Hepatic stellate cell (primary cell): Measurements from ENCODE around the gene KLF7.

Experiments
- DNase-seq: peaks from one replicate; pipeline ENCODE4 v3.0.0; 2011; ENCODE audit warnings: low spot score

The KLF7 gene

GRCh38 chr2:207091176-207091575, 74.6 kb downstream of the KLF7 start:
- no peak for DNase-seq

DNA sequence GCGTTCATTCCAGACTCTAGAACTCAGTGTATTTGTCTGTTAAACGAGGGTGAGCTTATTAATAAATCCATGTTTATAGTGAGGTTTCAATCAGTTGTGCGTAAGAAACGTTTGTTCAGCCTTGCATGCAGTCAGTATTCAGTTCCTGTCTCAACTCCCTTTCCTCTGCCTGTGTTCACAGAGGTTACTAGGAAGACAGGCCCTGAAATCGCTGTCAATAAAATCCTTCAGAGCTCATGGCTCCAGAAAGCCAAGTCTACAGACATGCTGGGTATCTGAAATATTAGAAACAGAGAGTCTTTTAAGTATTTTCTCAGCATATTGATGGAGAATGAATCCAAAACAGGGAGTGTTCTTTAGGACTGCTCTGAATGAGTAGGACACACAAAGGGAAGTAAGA, 75.4 kb downstream of the KLF7 start:
- DNase-seq, result no peak

GRCh38 chr2:207088839-207089238, 76.9 kb downstream of the KLF7 start:
- DNase-seq, result no peak

GRCh38 chr2:207088276-207088675, 77.5 kb downstream of the KLF7 start:
- no peak for DNase-seq

- no peak for DNase-seq
Observed at GRCh38 chr2:207087046-207087902, 78.5 kb downstream of the KLF7 start.

DNA sequence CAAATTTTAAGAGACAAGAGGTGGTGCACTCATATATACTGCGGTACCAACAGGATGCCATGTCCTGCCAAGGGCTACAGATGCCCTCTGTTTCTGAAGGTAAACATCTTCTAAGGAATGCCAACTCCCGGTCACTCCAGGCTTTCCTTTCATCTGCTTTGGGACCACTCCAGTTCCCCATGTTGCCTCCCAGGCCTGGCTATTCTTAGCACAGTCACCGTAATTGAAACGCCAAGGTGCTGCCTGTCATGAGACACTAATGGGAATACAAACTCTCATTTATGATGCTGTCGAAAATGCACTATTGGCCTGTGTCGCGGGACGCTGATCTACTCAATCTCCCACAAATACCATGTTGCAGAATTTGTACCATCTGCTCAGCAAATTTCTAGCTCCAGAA, 79.6 kb downstream of the KLF7 start:
- DNase-seq, result no peak

GRCh38 chr2:207085110-207085509, 80.6 kb downstream of the KLF7 start:
- no peak for DNase-seq

DNA sequence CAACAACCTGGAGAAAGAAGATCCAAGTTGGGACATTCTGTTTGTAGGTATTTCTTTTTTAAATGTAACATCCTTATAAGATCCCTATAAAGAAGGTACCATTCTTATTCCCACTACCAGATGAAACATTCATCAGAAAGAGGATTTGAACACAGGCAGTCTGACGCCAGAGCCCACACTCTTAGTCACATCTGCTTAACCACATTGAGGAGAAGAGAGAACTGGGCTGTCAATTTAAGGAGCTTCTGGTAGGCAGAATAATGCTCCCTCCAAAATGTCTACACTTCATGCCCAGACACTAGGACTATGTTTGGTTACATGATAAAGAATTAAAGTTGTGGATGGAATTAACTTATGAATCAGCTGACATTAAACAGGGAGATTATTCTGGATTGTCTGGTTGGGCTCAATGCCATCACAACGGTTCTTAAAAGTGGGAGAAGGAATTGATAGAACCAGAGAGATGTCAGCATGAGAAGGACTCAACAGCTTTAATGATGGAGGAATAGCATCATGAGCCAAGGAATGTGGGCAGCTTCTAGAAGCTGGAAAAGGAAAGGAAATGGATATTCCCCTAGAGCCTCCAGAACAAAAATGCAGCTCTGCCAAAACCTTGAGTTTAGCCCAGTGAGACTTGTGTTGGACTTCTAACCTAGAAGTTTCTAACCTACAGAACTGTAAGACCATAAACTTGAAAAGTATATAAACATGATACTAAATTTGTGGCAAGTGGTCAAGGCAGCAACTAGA, 82.2 kb downstream of the KLF7 start:
- no peak for DNase-seq

DNA sequence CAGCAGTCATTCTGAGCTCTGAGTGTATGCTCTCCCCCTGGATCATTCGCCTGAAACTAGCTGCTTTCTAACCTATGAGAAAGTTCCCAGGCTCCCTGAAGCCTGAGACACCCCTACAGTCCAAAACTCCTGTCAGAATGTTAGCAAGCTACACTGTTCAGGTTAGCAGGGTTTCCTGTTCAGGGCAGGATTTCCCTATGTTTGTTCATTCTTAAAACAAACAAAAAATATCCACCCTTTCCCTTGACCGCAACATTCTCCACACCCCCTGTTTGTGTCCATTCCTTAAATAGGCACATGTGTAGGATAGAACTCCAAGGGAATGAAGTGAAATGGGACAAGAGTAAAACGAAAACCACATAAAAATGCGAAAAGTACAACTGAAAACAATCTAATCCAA, 83.1 kb downstream of the KLF7 start:
- no peak for DNase-seq

DNA sequence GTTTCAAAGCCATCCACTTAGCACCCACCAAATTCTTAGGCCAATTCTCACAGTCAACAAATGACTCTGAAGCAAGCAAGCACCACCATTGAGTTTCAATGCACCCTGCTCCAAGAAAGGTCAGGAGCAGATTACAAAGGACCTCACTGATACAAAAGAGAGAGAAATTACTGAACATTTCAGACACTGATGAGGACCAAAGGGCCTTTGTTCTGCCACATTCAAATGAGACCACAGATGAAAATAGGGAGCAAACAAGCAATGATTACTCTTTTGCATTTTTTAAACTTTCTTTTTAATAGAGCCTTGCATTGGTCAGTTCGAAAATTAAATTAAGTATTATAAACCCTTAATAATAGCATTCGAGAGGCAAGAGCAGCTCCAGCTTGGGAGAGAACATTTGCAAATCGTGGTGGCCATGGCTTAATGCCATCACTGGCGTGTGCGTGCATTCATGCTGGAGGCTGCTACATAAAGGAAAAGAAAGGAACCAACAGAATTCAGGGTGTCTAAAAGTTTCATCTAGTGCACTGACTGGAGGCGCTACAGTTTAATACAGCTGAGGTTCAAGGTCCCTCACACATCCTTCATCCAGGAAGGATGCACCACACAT, 87.5 kb downstream of the KLF7 start:
- no peak for DNase-seq

DNA sequence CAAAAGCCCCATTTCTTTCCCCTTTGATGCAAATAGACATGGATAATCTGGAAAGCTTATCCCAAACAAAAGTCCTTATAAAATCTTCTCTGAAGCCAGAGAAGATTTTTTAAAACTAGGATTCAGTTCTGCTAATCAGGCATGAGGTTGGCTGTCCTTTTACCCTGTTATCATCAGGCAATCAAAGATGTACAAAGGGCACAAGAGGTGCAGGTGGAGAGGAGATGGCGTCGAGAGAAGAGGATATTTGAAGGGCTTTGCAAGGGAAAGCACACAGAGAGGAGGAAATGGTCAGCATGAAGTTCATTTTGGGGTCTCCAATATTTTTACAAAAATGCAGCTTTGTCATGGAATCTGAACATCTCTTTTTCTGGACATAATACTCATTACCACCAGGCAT, 88.5 kb downstream of the KLF7 start:
- no peak for DNase-seq

GRCh38 chr2:207075456-207075855, 90.3 kb downstream of the KLF7 start:
- no peak for DNase-seq

DNA sequence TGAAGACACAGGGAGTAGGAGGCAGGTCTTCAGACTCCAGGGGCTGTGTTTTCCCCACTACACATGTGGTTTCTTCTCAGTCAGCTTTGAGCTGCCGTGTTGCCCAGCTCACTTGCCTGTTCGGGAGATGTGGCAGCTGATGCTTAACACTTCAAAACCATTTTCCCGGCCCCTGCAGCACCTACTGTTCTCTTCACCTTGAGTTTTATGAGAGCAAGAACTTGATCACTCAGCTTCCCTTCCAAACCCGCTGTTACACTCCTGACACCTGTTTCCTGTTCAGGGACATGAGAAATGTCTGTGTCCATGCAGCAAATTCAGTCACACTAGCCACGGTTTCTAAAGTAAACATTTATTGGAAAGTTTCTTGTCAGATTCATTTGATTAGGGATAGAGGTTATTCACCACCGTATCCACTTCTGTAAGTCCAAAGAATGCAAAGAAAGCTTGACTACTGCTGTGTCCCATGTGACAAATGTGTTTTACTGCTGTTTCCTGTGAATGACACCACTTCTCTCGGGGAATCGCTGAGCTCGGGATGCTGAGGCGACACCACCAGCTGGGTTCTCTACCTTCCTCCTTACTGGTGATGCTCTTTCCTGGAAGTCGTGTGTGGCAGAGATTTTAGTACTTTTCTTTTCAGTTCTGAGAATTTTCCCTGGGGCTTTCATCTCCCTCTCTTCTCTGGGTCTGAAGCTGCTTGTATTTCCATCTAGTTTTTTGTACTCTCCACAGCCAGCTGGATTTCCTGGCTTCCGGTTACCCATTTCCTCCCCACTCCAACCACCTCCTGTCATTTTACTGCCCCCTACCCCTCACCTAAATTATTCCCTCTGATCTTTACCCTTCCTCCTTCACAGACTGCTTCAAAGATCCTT, 91.7 kb downstream of the KLF7 start:
- no peak for DNase-seq

DNA sequence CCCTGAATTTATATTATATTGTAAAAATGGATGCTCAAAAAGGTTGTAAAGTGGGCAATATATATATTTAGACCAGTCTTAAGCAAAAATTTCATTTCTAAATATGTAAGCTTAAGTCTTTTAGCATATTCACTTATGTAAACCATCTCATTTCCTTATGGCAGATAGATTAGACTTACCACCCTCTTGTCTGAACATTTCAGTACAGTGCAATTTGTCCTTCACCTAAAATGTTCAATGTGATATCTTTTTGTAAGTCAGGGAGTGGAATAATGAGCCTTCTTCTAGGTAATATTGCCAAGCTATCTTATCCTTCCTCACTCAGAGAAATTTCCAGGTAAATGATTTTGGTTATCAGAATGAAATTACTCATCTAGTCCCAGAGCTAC, 92.3 kb downstream of the KLF7 start:
- no peak for DNase-seq

DNA sequence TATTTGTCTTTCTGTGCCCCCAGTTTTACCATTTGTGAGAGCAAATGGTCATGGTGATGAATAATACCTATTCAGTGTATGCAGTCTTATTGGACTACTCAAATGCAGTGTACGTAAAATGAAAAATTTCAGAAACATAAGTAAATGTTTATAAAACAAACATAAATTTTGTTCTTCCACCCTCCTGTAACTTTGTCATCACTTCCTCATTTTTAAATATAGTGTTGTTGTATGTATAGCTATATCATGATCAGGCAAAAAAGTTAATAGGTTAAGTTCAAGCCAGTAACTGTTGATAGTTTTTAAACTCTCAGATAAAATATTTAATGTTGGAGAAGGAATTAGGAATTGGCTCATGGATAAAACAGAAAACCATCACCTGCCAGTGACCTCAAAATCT, 93.2 kb downstream of the KLF7 start:
- DNase-seq, result no peak

DNA sequence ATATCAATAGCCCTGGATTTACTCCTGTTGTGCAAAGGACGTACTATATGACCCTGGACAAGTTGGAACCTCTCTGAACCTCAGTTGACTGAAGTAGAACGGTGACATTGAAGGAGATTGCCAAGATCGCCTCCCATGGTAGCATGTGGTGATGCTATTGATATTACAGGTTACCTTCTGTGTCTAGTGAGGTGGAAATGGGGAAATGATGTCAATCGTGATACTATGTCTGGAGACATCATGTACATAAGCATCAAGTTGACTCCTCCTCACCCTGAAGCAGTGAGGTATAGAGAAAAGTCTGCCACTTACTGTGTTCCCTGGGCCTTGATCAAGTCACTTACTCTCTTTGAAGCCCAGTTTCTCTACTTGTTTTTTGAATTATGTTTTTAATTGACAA, 93.9 kb downstream of the KLF7 start:
- DNase-seq, result no peak

GRCh38 chr2:207067473-207067872, 98.3 kb downstream of the KLF7 start:
- no peak for DNase-seq

DNA sequence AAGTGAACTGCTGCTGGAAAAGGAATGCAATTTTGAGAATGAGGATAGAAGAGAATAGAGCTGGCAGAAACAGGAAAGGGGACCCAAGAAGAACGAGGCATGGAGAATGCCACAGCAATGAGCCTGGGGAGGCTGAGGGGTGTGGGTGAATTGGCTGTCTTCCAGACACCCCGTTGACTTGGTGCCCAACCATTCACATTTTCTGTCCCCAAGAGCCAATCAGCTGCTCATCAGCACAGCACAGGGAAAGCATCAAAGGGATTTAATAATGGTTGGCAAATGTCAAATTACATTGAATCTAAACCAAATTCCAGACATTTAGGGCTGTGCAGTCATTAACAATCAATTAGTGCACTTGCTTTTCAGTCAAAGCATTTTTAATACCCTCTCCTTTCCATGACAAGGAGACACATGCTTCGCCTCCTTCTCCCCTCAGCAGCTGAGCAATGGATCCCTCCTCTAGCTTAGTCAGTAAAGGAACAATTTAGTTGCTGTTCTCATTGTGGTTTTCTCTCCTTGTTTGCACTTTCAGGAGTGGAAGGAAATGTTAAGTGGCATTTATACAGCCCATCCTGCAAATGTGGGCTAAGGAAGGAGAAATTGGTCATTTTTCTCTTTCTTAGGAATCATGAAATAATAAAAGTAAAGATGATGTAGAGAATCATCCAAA, 98.8 kb downstream of the KLF7 start:
- no peak for DNase-seq

DNA sequence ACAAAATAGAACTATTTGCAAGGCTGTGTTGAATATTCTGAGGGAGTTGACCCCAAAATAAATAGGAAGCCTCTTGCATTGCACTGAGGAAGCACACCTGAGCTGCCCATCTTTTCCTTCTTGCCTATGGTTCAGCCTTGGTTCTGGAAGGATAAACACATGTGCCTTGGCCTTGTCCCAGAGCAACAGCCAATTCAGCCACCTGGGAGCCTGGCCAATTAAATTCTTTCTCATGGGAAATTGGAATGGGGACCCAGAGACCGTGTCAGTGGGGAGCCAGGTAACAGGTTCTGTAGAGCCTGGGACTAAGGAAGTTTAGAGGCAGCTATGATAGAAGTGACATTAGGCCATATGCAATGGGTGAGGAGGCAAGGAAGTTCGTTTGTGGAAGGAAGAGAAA, 99.6 kb downstream of the KLF7 start:
- DNase-seq, result no peak

DNA sequence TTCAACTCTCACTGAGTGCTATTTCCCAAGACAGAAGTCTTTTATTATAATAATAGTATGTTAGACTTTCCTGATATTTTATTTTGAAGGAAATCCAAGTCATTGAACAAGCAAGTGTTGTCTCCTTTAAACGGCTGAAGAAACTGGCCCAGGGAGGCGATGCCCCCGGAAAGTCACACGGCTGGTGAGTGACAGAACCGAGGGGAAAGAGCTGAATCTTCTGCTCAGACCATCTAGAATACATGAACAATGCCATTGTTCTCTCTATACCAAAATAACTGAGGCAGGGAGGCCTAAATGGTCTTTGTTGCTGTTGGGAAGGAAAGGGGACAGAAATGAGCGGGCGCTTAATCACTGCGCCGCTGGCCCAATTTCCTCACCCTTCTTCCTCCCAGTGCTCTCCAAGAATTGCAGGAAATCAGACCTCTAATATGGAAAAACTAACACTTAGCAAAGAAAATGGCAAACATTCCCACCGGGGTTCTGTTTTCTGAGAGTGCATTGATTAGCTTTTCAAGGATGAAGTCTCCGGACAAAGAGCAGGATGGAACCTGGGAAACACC, 101.5 kb downstream of the KLF7 start:
- DNase-seq, result no peak

- no peak for DNase-seq
Observed at GRCh38 chr2:207061181-207061580, 104.6 kb downstream of the KLF7 start.
